Loucy (cell line): ENCODE data around the gene HBE1.

Experiments
- EZH2phosphoT487 ChIP-seq: fragments of 200-600 bp; IDR thresholded peaks from 2 replicates; pipeline ENCODE4 v1.6.1; 2018; ENCODE audit warnings: antibody characterized with exemption, mild to moderate bottlenecking, moderate library complexity, borderline replicate concordance
- TF ChIP-seq, protein P1 (sequence below): fragments of 200-600 bp; sonication (generic); conservative IDR thresholded peaks from 2 replicates; pipeline ENCODE4 v1.5.1; 2014; ENCODE audit warnings: mild to moderate bottlenecking, antibody characterized with exemption, low read length

DNA sequence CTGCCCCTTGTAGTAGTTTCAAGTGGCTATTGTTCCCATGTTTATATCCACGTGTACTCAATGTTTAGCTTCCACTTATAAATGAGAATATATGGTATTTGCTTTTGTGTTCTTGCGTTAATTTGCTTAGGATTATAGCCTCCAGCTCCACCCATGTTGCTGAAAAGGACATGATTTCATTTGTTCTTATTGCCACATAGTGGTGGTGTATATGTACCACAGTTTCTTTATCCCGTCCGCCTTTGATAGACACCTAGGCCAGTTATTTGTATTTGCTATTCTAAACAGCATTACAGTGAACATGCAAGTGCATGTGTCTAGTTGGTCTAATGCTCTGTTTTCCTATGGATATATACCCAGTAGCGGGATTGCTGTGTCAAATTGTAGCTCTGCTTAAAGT is 47.5 kb upstream of the HBE1 start:
- TF ChIP-seq, protein P1, sequence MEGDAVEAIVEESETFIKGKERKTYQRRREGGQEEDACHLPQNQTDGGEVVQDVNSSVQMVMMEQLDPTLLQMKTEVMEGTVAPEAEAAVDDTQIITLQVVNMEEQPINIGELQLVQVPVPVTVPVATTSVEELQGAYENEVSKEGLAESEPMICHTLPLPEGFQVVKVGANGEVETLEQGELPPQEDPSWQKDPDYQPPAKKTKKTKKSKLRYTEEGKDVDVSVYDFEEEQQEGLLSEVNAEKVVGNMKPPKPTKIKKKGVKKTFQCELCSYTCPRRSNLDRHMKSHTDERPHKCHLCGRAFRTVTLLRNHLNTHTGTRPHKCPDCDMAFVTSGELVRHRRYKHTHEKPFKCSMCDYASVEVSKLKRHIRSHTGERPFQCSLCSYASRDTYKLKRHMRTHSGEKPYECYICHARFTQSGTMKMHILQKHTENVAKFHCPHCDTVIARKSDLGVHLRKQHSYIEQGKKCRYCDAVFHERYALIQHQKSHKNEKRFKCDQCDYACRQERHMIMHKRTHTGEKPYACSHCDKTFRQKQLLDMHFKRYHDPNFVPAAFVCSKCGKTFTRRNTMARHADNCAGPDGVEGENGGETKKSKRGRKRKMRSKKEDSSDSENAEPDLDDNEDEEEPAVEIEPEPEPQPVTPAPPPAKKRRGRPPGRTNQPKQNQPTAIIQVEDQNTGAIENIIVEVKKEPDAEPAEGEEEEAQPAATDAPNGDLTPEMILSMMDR, result no peak
- no peak for TF ChIP-seq EZH2phosphoT487
